HFF-Myc (cell line): ENCODE results near the gene CTTNBP2NL.
"Not testable (repeated sequence)": the region's sequence is repeated elsewhere in the genome, so short reads cannot be mapped to it uniquely, and the experiment has no call there.

Source experiments
- DNase-seq: peaks from one replicate; pipeline ENCODE4 v3.0.0-alpha.2; 2011; ENCODE audit warnings: low read depth; ENCODE audit errors: extremely low read depth
- H3K4me3 ChIP-seq: replicated peaks from 2 replicates; pipeline ENCODE4 v1.5.1; 2011; ENCODE audit warnings: low read depth, mild to moderate bottlenecking, control low read depth, low read length
- TF ChIP-seq, protein P1 (sequence below): IDR thresholded peaks from 2 replicates; pipeline ENCODE4 v1.5.1; 2012; ENCODE audit warnings: mild to moderate bottlenecking, low read depth, low read length, control low read depth; ENCODE audit errors: missing control alignments

The CTTNBP2NL gene

GRCh38 chr1:112386731-112387346, 9.2 kb upstream of the CTTNBP2NL start:
- TF ChIP-seq, protein P1, sequence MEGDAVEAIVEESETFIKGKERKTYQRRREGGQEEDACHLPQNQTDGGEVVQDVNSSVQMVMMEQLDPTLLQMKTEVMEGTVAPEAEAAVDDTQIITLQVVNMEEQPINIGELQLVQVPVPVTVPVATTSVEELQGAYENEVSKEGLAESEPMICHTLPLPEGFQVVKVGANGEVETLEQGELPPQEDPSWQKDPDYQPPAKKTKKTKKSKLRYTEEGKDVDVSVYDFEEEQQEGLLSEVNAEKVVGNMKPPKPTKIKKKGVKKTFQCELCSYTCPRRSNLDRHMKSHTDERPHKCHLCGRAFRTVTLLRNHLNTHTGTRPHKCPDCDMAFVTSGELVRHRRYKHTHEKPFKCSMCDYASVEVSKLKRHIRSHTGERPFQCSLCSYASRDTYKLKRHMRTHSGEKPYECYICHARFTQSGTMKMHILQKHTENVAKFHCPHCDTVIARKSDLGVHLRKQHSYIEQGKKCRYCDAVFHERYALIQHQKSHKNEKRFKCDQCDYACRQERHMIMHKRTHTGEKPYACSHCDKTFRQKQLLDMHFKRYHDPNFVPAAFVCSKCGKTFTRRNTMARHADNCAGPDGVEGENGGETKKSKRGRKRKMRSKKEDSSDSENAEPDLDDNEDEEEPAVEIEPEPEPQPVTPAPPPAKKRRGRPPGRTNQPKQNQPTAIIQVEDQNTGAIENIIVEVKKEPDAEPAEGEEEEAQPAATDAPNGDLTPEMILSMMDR: no peak
- no peak for DNase-seq
- no peak overlapping the region for H3K4me3 ChIP-seq

GRCh38 chr1:112387807-112388206, 8.2 kb upstream of the CTTNBP2NL start:
- no peak for DNase-seq
- TF ChIP-seq, protein P1: no peak
- H3K4me3 ChIP-seq: no peak overlapping the region

DNA sequence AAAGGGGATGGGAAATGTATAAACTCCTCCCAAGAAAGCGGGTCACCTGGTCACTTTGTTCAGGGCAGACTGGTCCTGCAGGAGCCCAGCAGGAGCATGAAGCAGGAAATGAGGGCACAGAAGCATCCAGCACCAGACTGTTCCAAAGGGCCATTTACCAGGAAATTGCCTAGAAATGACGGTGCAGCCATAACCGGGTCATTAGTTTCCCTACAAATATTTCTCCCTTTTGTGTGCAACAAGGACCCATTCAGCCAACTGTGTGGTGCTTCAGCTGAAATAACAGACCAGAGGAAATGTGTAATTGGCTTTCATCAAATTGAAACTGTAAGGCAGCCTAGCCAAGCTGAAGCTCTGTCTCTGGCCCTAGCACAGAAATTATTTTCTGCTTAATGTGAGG, 7.6 kb upstream of the CTTNBP2NL start:
- no peak overlapping the region for H3K4me3 ChIP-seq
- DNase-seq: no peak
- TF ChIP-seq, protein P1: no peak

DNA sequence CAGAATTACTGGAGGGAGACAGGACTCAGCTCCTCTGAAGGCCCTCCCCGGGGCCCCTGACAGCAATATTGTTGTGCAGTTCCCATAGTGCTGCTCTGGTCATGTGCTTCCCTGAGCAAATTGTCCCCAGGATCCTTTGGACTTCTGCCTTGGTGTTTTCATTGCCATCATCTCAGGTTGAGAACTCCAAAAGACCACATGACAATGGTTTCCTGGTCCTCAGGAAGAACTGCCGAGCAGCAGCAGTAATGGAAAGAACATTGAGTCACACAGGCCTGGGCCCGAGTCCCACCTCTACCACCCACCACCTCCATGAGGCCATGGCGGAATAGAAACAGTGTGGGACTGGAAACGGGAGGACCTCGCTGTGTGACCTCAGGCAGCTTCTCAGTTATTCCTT, 6.3 kb upstream of the CTTNBP2NL start:
- no peak for DNase-seq
- TF ChIP-seq, protein P1: no peak
- H3K4me3 ChIP-seq: no peak overlapping the region

- peak overlapping the region; percentile 18 for H3K4me3 ChIP-seq
Observed at GRCh38 chr1:112390335-112390734, 5.7 kb upstream of the CTTNBP2NL start.

GRCh38 chr1:112390775-112391602, 5.0 kb upstream of the CTTNBP2NL start:
- TF ChIP-seq, protein P1: peak; percentile 93
- H3K4me3 ChIP-seq: peak overlapping the region; percentile 18
- DNase-seq: peak; percentile 88

More at GRCh38 chr1:112390335-112390734, 5.7 kb upstream of the CTTNBP2NL start:
- not testable (repeated sequence) for DNase-seq

DNA sequence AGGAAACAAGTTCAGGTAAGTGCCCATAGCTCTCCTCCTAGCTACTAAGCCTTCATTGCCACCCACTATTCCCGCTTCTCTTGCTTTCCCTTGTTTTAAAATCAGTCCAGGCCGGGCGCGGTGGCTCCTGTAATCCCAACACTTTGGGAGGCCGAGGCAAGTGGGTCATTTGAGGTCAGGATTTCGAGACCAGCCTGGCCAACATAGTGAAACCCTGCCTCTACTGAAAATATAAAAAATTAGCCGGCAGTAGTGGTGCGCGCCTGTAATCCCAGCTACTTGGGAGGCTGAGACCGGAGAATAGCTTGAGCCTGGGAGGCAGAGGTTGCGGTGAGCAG, 4.4 kb upstream of the CTTNBP2NL start:
- DNase-seq: no peak
- no peak overlapping the region for H3K4me3 ChIP-seq
- TF ChIP-seq, protein P1: no peak
